ENCODE data around the gene ANKRD39.
"Not testable (repeated sequence)": the region's sequence is repeated elsewhere in the genome, so short reads cannot be mapped to it uniquely, and the experiment has no call there.

DNA sequence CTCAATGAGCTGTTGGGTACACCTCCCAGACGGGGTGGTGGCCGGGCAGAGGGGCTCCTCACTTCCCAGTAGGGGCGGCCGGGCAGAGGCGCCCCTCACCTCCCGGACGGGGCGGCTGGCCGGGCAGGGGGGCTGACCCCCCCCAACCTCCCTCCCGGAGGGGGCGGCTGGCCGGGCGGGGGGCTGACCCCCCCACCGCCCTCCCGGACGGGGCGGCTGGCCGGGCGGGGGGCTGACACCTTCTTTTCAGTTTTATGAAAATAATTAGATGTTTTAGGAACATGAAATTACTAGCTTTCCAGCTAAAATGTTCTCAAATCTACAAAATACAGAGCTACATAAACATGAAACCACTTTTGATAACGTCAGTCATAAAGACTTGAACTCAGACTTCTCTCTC is 51.9 kb downstream of the ANKRD39 start:
- TF ChIP-seq, protein P1, sequence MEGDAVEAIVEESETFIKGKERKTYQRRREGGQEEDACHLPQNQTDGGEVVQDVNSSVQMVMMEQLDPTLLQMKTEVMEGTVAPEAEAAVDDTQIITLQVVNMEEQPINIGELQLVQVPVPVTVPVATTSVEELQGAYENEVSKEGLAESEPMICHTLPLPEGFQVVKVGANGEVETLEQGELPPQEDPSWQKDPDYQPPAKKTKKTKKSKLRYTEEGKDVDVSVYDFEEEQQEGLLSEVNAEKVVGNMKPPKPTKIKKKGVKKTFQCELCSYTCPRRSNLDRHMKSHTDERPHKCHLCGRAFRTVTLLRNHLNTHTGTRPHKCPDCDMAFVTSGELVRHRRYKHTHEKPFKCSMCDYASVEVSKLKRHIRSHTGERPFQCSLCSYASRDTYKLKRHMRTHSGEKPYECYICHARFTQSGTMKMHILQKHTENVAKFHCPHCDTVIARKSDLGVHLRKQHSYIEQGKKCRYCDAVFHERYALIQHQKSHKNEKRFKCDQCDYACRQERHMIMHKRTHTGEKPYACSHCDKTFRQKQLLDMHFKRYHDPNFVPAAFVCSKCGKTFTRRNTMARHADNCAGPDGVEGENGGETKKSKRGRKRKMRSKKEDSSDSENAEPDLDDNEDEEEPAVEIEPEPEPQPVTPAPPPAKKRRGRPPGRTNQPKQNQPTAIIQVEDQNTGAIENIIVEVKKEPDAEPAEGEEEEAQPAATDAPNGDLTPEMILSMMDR (conservative IDR thresholded peaks at IDR 0.05; ENCODE audit: low read depth, low read length): not testable (repeated sequence)
- TF ChIP-seq EZH2 (IDR thresholded peaks at IDR 0.05; ENCODE audit: borderline replicate concordance, low read depth, low read length, poor library complexity, severe bottlenecking): not testable (repeated sequence)

Data from A673 (cell line).